Adrenal gland (tissue), 5 donors: ENCODE data around the gene GSE1.

Experiments
- CTCF ChIP-seq, 6 experiments: fragments of 450-650 bp in 4 of 6; fragments of 200-600 bp in 2 of 6; sonication (generic) in 1 of 6; IDR thresholded peaks; 1 replicate in 5 of 6; 2 replicates in 1 of 6; pipeline versions ENCODE4 v1.5.1 to v1.8.0; 2016 to 2021; ENCODE audit warnings: antibody characterized with exemption in 6 of 6, mild to moderate bottlenecking in 2 of 6, moderate library complexity in 1 of 6
- POLR2A ChIP-seq, 2 donors: fragments of 450-650 bp; IDR thresholded peaks; one replicate each; pipeline ENCODE4 v1.6.1; 2017; ENCODE audit warnings: antibody characterized with exemption in 2 of 2, mild to moderate bottlenecking in 2 of 2, moderate library complexity in 1 of 2
- donor health status: DM: no; HTN: no; CAD: no.

DNA sequence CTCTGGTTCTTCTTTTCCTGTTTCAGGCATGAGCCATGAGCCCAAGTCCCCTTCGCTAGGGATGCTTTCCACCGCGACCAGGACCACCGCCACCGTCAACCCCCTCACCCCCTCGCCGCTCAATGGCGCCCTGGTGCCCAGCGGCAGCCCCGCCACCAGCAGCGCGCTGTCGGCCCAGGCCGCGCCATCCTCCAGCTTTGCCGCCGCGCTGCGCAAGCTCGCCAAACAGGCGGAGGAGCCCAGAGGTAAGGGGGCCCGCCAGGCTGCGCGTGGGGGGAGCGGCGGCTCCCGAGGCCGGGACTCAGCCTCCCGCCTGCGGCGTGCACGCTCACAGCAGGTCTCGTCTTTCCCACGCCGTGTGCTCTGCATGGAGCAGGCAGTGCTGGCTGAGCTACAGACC lies 20.8 kb downstream of the GSE1 start:
- TF ChIP-seq CTCF (IDR thresholded peaks at IDR 0.05) (no peak), POLR2A (IDR thresholded peaks at IDR 0.05) (no peak)
